Cortex of kidney (tissue), 1 donor: Measurements from ENCODE around the gene BAD.
"Not testable (repeated sequence)": the region's sequence is repeated elsewhere in the genome, so short reads cannot be mapped to it uniquely, and the experiment has no call there.

Source experiments
- DNase-seq: peaks from one replicate; lab custom pipeline; 2025; lab: John Stamatoyannopoulos, UW

BAD gene

DNA sequence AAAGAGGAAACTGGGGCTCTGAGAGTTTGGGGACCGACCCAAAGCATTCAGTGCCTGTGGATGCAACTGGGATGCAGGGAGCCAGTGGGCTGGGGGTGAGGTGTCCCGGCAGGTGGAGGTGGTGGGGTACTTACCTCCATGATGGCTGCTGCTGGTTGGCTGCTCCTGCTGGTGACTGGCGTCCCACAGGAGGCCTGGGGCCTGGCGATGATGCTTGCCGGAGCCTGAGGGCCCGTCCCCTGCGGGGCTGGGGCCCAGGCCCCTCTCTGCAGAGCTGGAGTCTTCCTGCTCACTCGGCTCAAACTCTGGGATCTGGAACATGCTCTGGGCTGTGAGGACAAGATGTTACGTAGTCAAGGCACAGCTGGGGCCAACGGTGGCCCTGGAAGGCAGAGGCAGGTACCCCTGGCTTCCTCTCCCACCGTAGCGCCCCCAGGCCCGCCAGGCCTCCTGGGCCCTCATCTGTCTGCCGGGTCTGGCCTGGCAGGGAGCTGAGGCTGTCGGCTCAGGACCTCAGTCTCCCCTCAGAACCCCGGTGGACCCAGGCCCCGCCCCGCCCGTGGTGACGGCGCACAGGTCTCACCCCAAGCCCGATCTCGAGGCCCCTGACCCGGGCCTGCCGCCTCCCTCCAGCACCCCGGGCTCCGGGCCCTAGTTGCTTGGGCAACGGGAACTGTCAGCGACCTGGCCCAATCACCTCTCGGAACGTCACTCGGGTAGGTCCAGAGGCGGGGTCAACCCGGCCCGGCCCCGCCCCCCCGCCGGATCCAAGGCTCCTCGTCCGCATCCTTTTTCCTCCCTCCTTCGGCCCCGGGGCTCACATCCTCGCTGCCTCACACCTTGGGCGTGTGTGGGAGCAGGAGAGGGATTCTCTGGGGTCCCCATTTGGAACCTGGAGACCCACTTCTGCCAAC, at the start of gene BAD:
Gene BAD, minus strand, starts transcription at position 618 of the 914 bp plus-strand sequence. Its CDS starts 297 bp downstream, at position 321.
- peak; percentile 89 for DNase-seq

DNA sequence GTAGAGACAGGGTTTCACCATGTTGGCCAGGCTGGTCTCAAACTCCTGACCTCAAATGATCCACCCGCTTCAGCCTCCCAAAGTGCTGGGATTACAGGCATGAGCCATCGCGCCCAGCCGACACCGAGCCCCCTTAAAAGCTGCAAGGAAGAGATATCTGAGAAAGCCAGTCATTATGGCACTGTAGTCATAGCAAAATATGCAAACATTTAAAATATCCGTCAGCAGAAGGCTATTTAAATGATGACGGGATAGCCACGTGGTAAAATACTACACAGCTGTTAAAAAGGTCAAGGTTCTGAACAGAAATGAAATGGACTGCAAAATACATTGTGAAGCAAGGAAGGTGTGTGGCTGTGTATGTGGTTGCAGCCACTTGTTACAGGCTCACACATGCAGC, 49.1 kb upstream of the BAD start:
- DNase-seq: no peak

DNA sequence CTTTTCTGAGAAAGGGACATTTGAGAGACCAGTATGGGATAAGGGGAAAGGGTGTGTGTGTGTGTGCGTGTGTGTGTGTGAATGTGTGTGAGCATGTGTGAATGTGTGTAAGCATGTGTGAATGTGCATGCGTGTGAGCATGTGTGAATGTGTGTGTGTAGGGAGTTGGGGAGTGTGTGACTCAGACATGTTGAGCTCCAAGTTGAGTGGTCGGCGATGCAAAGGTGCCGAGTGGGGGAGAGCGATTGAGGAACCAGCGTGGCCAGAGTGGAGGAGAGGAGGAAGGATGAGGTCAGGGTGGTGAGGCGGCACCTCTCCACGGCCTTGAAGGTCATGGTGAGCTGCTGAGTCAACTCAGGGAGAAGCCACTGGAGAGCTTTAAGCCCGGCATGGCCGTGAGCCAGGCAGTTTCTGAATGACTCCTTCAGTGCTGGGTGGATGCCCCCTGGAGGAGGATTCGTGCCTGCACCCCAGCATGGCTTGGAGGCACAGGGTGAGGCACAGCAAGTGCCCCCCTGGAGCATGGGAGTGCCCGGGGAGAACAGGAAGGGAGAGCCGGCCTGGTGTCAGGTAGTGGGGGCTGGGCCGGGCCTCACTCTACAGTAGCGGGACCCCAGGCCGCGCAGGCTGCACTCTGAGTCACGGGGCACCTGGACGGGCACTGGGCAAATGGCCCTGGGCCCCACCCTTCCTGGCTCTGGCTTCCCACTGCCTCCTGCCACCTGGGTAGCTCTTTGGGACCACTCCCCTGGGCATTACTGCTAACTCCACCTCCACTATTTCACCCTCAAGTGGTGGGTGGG, 47.3 kb upstream of the BAD start:
- no peak for DNase-seq

DNA sequence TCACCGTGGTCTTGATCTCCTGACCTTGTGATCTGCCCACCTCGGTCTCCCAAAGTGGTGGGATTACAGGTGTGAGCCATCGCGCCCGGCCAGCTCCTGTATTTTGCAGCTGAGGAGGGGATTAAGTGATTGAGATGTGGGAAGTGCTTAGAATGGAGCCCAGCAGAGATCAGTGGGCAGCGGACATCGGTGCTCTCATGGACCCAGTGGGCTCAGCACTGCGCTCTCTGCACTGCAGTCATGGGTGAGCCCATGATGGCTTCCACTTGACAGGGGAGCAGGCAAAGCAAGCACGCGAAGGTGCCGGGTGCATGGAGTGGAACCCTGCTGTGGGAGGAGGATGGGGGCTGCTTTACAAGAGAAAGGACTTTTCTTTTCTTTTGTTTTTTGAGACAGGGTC, 46.4 kb upstream of the BAD start:
- DNase-seq: no peak

DNA sequence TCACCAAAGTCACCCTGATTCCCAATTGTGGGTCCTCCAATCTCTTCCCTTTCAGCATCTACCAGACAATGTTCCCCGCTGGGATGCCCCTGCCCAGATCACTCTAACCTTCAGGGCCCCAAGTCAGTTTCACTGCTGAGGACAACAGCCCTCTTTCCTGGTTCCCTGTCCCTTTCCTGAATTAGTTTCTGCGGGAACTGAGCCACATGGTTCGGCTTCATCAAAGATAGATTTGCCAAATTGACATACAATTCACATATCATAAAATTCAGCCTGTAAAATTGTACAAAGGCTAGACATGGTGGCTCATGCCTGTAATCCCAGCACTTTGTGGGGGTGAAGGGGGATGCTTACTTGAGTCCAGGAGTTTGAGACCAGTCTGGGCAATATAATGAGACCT, 43.5 kb upstream of the BAD start:
- DNase-seq: no peak

DNA sequence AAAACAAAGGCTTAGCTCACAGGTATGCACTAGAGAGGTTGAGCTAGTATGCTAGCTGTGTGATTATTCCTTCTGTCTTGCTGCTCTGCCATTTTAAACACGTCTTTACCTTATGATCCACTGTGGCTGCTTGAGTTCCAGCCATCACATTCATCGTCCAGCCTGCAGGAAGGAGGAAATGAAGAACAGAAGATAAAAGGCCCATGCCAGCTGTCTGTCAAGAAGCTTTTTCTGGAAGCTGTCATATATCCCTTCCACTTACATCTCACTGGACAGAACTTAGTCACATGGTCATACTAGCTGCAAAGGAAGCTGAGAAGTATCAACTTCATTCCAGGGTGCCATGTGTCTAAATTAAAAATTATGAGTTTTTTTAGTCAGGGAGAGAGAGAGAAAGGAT, 42.9 kb upstream of the BAD start:
- DNase-seq: no peak

DNA sequence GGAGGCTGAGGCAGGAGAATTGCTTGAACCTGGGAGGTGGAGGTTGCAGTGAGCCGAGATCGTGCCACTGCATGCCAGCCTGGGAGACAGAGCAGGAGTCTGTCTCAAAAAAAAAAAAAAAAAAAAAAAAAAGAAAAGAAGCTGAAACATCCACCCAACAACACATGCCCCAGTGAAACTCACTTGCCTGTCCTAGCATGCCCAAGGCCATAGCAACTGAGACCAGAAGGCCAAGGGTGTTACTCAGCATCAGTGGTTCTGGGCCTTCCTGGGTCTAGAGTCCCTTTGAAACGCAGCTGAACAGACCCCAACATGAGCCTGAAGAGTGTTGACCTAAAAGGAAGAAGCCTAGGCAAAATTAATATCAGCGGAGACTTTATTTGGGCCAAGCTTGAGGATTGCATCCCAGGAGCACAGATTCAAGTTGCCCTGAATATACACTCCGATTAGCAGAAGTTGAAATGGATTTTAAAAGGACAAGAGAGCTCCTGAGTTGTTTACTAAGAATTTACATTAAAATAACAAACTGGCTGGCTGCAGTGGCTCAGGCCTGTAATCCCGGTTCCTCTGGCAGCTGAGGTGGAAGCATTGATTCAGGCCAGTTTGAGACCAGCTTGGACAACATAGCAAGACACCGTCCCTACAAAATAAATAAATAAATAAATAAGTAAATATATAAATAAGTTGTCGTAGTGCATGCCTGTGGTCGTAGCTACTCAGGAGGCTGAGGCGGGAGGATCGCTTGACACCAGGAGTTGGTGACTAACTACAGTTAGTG, 40.4 kb upstream of the BAD start:
- no peak for DNase-seq

DNA sequence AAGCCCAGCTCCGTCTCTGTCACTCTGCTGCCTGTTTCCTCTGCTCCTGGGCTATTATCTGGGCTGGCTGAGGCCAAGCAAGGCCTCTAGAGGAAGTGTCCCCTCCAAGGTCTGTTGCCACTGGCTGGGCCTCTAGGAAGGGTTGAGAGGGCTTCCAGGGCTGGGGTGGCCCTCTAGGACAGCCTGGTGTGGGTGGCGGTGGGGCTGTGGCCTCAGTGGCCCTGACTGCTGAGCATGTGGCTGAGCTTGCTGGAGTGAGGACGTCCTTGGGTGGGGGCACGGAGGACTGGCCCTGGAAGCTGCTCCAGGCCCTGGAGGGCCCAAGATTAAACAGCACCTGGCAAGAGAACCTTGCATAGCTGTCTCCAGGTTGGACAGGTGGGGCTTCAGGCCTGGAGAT, 39.5 kb upstream of the BAD start:
- DNase-seq: not testable (repeated sequence)

DNA sequence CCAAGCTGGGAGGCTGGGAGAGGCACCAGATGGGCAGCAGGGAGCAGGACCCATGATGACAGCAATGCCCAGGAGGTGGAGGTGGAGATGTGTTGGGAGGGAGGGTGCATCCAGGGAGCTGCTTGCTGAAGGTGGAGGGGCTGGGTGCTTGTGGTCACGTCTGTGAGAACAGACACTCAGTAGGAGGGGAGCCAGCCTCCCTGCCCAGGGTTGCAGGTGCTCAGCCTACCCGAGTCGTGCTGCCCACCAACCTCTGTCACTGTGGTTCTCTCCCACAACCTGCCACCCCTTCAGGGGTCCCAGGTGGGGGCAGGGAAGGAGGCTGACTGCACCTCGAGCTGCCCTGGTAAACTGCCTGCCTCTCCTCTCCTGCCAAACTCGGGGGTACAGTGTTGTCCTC, 38.9 kb upstream of the BAD start:
- no peak for DNase-seq

DNA sequence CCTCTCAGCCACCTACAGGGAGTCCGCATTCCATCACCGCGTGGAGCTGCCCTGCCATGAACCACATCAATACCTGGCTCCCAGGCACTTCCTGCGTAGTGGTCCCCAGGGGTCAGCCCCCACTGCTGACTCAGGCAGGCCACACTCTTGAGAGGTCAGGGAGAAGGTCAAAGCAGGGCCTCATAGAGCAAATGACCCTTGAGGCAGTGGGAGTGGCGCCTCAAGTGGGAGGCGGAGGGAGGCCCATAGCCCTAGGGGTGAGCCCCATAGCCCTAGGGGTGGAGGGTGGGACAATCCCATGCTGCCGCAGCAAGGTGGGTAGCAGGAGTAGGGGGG, 38.4 kb upstream of the BAD start:
- DNase-seq: no peak

DNA sequence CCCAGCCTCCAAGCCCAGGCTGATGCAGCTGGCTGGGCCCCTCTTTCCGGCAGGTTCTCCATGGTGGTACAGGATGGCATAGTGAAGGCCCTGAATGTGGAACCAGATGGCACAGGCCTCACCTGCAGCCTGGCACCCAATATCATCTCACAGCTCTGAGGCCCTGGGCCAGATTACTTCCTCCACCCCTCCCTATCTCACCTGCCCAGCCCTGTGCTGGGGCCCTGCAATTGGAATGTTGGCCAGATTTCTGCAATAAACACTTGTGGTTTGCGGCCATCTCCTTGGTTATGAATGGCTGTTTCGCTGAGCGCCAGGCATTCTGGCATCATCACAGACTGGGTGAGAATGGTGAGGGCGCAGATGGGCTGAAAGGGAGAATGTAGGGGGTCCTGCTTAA, 37.1 kb upstream of the BAD start:
- DNase-seq: no peak

DNA sequence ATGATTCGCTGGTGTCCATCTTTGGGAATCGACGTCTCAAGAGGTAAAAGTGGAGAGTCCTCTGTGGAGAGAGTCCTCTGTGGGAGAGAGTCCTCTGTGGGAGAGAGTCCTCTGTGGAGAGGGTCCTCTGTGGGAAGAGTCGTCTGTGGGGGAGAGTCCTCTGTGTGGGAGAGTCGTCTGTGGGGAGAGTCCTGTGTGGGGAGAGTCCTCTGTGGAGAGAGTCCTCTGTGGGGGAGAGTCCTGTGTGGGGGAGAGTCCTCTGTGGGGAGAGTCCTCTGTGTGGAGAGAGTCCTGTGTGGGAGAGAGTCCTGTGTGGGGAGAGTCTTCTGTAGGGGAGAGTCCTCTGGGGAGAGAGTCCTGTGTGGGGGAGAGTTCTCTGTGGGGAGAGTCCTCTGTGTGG, 36.6 kb upstream of the BAD start:
- DNase-seq: no peak

DNA sequence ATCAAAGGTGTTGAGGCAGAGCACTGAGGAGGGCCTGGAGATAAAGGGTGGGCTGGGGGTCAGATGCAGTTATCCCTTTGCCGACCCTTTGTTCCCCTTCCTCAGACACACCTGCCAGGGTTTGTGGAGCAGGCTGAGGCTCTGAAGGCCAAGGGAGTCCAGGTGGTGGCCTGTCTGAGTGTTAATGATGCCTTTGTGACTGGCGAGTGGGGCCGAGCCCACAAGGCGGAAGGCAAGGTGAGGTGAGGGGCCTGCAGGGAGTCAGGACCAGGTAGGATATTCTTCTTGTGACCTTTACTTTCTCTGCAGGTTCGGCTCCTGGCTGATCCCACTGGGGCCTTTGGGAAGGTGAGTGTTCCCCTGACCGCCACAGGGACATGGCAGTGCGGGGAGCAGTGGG, 36.1 kb upstream of the BAD start:
- no peak for DNase-seq

DNA sequence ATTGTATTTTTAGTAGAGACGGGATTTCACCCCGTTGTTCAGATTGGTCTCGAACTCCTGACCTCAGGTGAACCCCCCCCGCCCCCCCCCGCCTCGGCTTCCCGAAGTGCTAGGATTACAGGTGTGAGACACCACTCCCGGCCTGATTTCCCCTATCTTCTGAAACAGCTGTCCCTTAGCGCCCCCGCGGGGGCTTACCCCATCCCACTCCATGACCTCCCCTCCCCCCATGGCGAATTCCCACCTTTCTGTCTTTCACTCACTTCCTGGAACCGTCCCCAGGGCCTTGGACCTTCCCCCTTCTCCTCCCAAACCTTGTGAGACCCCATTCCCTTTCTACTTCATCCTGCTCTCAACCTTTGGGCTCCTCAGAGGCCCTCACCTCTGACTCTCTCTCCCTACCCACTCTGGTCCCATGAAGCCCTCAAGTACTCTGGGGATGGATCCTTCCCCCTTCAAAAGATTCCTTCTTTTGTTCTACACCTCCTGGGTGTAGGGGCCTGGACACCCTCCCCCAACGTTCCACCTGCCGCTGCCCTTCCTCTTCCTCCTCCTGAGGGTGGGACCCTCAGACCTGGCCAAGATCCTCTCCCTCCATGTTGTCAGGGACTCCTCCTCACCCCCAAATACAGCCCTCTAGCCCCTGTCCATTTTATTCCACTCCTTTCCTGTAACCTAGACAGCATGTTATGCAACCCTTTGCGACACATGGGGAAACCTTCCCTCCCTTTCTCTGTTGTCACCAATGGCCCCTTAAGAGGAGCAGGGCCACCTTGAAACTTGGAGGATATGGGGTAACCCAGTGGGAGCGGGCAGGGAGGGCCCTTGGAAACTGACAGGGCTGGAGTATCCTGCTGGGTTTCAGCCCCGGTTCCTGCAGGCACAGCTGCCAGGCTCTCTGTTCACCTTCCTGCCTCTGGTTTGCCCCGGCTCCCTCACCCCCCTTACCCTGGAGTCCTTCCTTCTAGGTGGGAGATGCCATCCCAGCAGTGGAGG, 34.6 kb upstream of the BAD start:
- no peak for DNase-seq

DNA sequence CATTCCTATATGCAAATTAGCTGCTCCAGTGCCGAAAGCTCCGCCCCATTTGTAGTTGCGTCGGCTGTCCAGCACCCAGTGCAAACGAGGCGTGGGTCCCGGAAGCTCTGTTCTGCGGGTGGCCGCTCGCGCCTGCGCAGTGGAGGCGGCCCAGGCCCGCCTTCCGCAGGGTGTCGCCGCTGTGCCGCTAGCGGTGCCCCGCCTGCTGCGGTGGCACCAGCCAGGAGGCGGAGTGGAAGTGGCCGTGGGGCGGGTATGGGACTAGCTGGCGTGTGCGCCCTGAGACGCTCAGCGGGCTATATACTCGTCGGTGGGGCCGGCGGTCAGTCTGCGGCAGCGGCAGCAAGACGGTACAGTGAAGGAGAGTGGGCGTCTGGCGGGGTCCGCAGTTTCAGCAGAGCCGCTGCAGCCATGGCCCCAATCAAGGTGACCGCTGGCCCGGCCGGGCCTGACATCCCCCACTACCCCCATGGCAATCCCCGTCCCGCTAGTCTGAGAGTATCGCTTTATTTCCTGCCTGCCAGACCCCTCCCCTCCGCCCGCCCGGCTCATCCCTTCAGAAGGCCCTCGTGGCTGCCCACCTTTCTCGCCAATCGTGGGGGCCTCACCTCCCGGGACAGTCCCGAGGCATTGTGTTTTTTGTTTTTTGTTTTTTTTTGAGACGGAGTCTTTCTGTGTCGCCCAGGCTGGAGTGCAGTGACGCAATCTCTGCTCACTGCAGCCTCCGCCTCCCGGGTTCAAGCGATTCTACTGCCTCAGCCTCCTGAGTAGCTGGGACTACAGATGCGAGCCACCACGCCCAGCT, 33.7 kb upstream of the BAD start, which contains the start of gene PRDX5:
Gene PRDX5, plus strand, starts transcription at position 161 of the 805 bp plus-strand sequence. Its CDS starts 95 bp downstream, at position 256.
- peak; percentile 82 for DNase-seq

DNA sequence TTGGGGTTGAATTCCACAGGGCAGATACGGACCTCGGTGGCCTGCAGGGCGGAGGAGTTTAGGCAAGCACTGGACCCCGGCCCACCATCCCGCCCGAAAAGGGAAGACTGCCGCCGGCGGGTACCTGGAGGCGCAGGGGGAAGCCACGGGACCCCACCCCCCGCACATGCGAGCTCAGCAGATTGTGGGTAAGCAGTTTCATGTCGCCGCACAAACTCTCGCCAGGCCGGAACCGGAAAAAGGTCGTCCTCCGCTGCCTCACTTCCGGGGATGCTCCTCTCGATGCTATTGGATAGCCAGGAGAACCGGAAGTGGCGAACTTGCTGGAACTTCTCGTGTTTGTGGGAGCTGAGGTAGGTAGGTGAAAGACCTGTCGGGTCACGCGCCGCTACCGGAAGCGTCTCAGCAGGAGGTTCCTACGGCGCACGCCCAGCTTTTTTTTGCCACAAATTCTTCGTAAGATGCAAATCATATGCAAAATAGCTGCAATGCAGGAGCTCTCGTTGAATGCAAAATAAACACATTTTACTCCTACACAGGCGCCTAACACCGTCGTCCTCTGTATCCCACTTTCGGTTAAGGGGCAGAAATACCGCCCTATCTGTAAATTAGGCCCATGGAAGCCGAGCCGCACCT, 33.0 kb upstream of the BAD start, which contains the start of gene TRMT112:
Gene TRMT112, minus strand, starts transcription at position 235 of the 636 bp plus-strand sequence. Its CDS starts 33 bp downstream, at position 202.
- DNase-seq: no peak

DNA sequence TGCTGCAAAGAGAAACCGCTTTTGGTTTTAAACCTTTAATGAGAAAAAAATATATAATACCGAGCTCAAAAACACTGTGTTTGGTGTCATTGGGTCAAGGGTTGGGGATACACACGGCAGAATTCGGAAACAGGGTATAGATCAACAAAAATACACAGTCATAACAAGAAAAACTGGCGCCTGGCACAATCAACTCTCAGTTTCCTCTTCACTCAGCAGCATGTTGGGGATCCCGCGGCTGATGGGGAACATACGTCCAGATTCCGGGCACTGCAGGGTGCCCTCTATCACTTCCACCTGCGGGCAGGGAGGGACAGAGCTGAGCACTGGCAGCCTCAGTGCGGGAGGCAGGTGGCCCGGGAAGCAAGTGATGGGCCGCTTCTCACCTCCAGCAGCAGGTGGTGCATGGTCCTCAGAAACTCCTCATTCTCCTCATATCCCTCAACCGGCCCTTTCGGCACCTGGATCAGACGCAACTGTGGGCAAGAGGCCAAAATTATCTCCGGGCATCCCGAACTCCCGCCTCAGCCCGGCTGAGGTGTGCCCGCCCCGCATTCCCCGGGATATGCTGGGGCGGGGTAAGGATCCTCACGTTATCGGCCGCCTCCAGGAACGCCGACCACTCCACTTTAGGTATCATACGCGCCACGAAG, 32.3 kb upstream of the BAD start:
- no peak for DNase-seq

DNA sequence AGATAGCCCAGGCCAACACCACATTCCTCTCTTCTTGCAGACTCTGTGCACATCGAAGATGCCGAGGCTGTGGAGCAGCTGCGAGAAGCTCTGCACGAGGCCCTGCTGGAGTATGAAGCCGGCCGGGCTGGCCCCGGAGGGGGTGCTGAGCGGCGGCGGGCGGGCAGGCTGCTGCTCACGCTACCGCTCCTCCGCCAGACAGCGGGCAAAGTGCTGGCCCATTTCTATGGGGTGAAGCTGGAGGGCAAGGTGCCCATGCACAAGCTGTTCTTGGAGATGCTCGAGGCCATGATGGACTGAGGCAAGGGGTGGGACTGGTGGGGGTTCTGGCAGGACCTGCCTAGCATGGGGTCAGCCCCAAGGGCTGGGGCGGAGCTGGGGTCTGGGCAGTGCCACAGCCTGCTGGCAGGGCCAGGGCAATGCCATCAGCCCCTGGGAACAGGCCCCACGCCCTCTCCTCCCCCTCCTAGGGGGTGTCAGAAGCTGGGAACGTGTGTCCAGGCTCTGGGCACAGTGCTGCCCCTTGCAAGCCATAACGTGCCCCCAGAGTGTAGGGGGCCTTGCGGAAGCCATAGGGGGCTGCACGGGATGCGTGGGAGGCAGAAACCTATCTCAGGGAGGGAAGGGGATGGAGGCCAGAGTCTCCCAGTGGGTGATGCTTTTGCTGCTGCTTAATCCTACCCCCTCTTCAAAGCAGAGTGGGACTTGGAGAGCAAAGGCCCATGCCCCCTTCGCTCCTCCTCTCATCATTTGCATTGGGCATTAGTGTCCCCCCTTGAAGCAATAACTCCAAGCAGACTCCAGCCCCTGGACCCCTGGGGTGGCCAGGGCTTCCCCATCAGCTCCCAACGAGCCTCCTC, 31.4 kb upstream of the BAD start:
- DNase-seq: not testable (repeated sequence)
